ENCODE data around the gene CISD1. TPM values are rescaled to one million over a fixed set of nuclear protein-coding genes. Genes with fewer than 3 reads are reported as not detected.

The CISD1 gene
- total and polyA plus RNA-seq, 2 donors (not counting 1 experiment from before 2014, with no cell fraction given) = 14.0 to 39.9 TPM

DNA sequence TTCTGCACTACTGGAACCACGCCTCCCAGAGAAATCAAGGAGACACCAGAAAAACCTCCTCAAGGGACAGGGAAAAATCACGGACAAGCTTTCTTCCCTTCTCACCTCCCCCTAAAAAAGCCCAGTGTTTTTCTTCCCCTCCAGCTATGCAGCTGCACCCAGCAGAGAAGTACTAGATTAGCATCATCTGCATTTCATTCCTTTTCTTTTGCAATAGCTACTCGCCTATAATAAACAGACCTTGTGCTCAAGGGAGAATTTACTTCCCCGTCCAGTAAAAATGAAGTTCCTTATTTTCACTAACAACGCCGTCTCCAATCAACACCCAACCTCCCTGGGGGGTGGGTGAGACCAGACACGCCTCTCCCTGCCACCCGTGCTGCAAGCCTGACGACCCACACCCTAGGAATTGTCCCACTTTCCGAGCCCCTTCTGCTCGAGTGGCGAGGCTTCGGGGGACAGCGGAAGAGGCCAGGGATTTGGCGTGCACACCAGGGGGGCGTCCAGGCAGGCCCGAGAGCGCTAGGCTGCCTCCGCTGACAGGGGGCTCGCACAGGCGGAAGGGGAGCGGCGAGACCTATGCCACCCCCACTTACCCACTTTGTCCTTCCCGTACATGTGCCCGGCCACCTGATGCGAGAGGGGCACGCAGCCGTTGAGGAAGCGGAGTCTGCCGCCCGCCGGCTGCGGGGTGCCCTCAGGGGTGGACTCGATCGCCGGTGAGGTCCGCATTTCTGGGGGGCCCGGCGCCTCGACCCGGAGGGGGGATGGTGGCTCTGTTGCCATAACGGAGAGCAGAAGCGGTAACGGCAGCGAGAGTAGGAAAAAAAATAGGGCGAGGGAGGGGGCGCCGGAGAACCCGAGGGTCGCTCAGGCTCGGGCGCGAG is 1.9 kb upstream of the CISD1 start:
- Histone ChIP-seq H3K4me2 (ENCODE audit: extremely low read depth, insufficient read depth, low read length) (peak overlapping the region; percentile 88), H3K4me1 (ENCODE audit: control insufficient read depth, extremely low read depth, insufficient read depth, low read length) (peaks cover 4% of the 10 kb centered on the region), H3K27me3 (ENCODE audit: control insufficient read depth, insufficient read depth, low read length) (no peaks in the 10 kb centered on the region), H4K20me1 (ENCODE audit: control insufficient read depth, extremely low read depth, insufficient read depth, low read length) (no peaks in the 10 kb centered on the region), H3K4me3 (replicated peaks in 1 of 4; ENCODE audit: control extremely low read depth in 1 of 4, insufficient read depth in 1 of 4, low read depth in 3 of 4, low read length in 4 of 4) (peak overlapping the region; percentile 75 to 88 (median 82)), H3K27ac (ENCODE audit: insufficient read depth, low read length) (peak overlapping the region; percentile 91), H3K79me2 (ENCODE audit: control insufficient read depth, insufficient read depth, low read length) (peaks cover 26% of the 10 kb centered on the region), H3K9ac (ENCODE audit: insufficient read depth, low read length) (peak overlapping the region; percentile 95), H3K9me3 (ENCODE audit: control insufficient read depth, insufficient read depth, low read depth, low read length) (no peaks in the 10 kb centered on the region), H3K36me3 (ENCODE audit: control insufficient read depth, insufficient read depth, low read length) (no peaks in the 10 kb centered on the region), H2AFZ (ENCODE audit: low read length) (peak overlapping the region; percentile 77)
- peak; percentile 62 to 67 for DNase-seq (ENCODE audit: low read depth in 2 of 2)
- no peak for TF ChIP-seq CTCF (conservative IDR thresholded peaks at IDR 0.05 in 1 of 2, IDR thresholded peaks at IDR 0.05 in 1 of 2; ENCODE audit: low read depth in 1 of 2, low read length in 2 of 2)
- TF ChIP-seq EZH2 (IDR thresholded peaks at IDR 0.05; ENCODE audit: low read length, missing control alignments) = no peak

DNA sequence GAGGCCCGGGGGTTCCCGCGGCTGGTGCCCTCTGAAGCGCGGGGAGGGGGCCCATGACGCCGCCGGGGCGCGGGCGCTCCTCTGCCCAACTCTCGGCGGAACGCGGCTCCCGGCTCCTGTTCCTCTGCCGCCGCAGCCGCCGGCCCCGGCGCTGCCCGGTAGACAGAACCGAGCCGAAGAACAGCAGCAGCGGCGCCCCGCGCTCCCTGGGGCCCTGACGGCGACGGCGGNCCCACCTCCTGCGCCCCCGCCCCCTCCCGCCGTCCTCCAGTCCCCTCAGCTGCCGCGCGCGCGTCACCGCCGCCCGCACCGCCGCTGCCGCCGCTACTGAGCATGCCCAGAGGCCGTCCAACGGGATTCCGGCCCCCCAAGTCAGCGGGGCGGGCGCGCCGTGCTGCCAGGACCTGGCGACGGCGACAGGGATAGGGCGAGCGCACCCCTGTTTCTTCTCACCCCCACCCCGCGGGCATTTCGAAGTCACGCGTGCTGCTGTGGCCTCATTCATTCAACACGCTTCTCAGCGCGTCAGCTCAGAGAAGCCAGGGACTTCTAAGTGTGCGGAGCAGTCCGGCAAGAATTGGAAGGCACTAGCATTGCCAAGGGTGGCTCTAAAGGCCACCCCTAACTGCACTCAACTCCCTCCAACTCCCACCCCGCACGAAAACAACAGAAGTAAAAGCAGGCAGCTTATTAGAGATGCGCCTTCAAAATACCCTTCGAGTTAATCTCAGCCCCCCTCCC is 1.1 kb upstream of the CISD1 start, which contains the start of gene IPMK:
Gene IPMK (minus strand): TSS at position 182 of the 741 bp plus-strand sequence. CDS start 283 bp downstream, outside the sequence.
- peak; percentile 85 to 88 for DNase-seq (ENCODE audit: low read depth in 2 of 2)
- TF ChIP-seq CTCF (conservative IDR thresholded peaks at IDR 0.05 in 1 of 2, IDR thresholded peaks at IDR 0.05 in 1 of 2; ENCODE audit: low read depth in 1 of 2, low read length in 2 of 2) (no peak), EZH2 (IDR thresholded peaks at IDR 0.05; ENCODE audit: low read length, missing control alignments) (no peak)
- Histone ChIP-seq H3K4me3 (replicated peaks in 1 of 4; ENCODE audit: control extremely low read depth in 1 of 4, insufficient read depth in 1 of 4, low read depth in 3 of 4, low read length in 4 of 4) (peak within 1 kb of the TSS; percentile 81 to 97 (median 86)), H3K4me1 (ENCODE audit: control insufficient read depth, extremely low read depth, insufficient read depth, low read length) (peaks cover 4% of the 10 kb centered on the region), H3K9ac (ENCODE audit: insufficient read depth, low read length) (peak within 1 kb of the TSS; percentile 95), H2AFZ (ENCODE audit: low read length) (peak within 1 kb of the TSS; percentile 77), H3K27ac (ENCODE audit: insufficient read depth, low read length) (peak within 1 kb of the TSS; percentile 91), H3K36me3 (ENCODE audit: control insufficient read depth, insufficient read depth, low read length) (no peaks in the 10 kb centered on the region), H4K20me1 (ENCODE audit: control insufficient read depth, extremely low read depth, insufficient read depth, low read length) (no peaks in the 10 kb centered on the region), H3K9me3 (ENCODE audit: control insufficient read depth, insufficient read depth, low read depth, low read length) (no peaks in the 10 kb centered on the region), H3K27me3 (ENCODE audit: control insufficient read depth, insufficient read depth, low read length) (no peaks in the 10 kb centered on the region), H3K4me2 (ENCODE audit: extremely low read depth, insufficient read depth, low read length) (peak within 1 kb of the TSS; percentile 88), H3K79me2 (ENCODE audit: control insufficient read depth, insufficient read depth, low read length) (peaks cover 28% of the 10 kb centered on the region)

- no peaks in the 10 kb centered on the region for H4K20me1 ChIP-seq (ENCODE audit: control insufficient read depth, extremely low read depth, insufficient read depth, low read length)
- H3K4me3 ChIP-seq (replicated peaks in 1 of 4; ENCODE audit: control extremely low read depth in 1 of 4, insufficient read depth in 1 of 4, low read depth in 3 of 4, low read length in 4 of 4) = peak overlapping the region; percentile 47 to 97 (median 71)
- peak overlapping the region; percentile 91 for H3K27ac ChIP-seq (ENCODE audit: insufficient read depth, low read length)
- no peaks in the 10 kb centered on the region for H3K36me3 ChIP-seq (ENCODE audit: control insufficient read depth, insufficient read depth, low read length)
- peaks cover 4% of the 10 kb centered on the region for H3K4me1 ChIP-seq (ENCODE audit: control insufficient read depth, extremely low read depth, insufficient read depth, low read length)
- no peak overlapping the region for H3K9ac ChIP-seq (ENCODE audit: insufficient read depth, low read length)
- TF ChIP-seq EZH2 (IDR thresholded peaks at IDR 0.05; ENCODE audit: low read length, missing control alignments) (no peak), CTCF (conservative IDR thresholded peaks at IDR 0.05 in 1 of 2, IDR thresholded peaks at IDR 0.05 in 1 of 2; ENCODE audit: low read depth in 1 of 2, low read length in 2 of 2) (no peak)
- no peaks in the 10 kb centered on the region for H3K9me3 ChIP-seq (ENCODE audit: control insufficient read depth, insufficient read depth, low read depth, low read length)
- peaks cover 30% of the 10 kb centered on the region for H3K79me2 ChIP-seq (ENCODE audit: control insufficient read depth, insufficient read depth, low read length)
- DNase-seq (ENCODE audit: low read depth in 2 of 2) = no peak
- H2AFZ ChIP-seq (ENCODE audit: low read length) = peak overlapping the region; percentile 27
- H3K27me3 ChIP-seq (ENCODE audit: control insufficient read depth, insufficient read depth, low read length) = no peaks in the 10 kb centered on the region
- peak overlapping the region; percentile 71 for H3K4me2 ChIP-seq (ENCODE audit: extremely low read depth, insufficient read depth, low read length)
These were observed 462 bp upstream of the CISD1 start for GRCh38 chr10:58268454-58268945.
